CD4-positive, alpha-beta T cell treated with Interleukin-4 for 1 hour (primary cell): ENCODE measurements around the gene SCG5.

Experiments used
- DNase-seq, 2 donors: peaks; one replicate each; pipeline ENCODE4 v3.0.0-alpha.2; 2020 to 2022

The SCG5 gene

DNA sequence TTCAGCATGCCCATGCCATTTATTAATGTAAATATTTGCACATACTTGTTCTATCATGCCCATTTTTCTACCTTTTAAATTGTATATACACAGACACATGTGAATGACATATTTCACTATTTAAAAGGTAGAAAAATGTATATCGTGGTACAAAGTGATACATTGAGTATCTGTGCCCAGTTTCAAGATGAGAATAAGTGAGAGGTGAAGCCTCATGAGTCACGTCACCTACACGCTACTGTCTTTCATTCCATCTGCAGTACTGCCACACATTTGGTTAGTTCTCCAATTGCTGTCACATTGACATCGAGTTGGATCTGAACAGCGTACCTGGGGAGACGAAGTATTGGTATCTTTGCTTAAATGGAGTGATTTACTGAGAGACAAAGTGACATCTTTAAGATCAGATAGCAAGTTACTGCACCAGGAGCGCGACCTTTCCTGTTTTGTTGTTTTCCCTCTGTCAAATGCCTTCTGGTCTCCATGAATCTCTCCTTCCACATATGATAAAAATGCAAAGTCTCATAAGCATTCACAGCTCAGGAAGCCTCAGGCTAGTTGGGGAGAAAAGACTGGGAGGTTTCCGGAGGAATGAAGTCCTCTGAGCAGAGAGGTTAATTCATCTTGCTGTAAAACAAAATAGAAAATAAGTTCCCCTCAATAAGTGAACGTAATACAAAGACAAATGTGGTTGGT lies 88.3 kb downstream of the SCG5 start:
- no peak for DNase-seq

DNA sequence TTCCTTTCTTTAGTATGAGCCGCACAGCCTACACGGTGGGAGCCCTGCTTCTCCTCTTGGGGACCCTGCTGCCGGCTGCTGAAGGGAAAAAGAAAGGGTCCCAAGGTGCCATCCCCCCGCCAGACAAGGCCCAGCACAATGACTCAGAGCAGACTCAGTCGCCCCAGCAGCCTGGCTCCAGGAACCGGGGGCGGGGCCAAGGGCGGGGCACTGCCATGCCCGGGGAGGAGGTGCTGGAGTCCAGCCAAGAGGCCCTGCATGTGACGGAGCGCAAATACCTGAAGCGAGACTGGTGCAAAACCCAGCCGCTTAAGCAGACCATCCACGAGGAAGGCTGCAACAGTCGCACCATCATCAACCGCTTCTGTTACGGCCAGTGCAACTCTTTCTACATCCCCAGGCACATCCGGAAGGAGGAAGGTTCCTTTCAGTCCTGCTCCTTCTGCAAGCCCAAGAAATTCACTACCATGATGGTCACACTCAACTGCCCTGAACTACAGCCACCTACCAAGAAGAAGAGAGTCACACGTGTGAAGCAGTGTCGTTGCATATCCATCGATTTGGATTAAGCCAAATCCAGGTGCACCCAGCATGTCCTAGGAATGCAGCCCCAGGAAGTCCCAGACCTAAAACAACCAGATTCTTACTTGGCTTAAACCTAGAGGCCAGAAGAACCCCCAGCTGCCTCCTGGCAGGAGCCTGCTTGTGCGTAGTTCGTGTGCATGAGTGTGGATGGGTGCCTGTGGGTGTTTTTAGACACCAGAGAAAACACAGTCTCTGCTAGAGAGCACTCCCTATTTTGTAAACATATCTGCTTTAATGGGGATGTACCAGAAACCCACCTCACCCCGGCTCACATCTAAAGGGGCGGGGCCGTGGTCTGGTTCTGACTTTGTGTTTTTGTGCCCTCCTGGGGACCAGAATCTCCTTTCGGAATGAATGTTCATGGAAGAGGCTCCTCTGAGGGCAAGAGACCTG lies 89.5 kb downstream of the SCG5 start:
- no peak for DNase-seq

DNA sequence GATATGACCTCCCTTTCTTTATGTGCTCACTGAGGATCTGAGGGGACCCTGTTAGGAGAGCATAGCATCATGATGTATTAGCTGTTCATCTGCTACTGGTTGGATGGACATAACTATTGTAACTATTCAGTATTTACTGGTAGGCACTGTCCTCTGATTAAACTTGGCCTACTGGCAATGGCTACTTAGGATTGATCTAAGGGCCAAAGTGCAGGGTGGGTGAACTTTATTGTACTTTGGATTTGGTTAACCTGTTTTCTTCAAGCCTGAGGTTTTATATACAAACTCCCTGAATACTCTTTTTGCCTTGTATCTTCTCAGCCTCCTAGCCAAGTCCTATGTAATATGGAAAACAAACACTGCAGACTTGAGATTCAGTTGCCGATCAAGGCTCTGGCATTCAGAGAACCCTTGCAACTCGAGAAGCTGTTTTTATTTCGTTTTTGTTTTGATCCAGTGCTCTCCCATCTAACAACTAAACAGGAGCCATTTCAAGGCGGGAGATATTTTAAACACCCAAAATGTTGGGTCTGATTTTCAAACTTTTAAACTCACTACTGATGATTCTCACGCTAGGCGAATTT lies 91.2 kb downstream of the SCG5 start:
- DNase-seq, result no peak

DNA sequence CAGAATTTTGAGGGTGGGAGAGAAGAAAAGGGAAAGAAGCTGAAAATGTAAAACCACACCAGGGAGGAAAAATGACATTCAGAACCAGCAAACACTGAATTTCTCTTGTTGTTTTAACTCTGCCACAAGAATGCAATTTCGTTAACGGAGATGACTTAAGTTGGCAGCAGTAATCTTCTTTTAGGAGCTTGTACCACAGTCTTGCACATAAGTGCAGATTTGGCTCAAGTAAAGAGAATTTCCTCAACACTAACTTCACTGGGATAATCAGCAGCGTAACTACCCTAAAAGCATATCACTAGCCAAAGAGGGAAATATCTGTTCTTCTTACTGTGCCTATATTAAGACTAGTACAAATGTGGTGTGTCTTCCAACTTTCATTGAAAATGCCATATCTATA lies 91.8 kb downstream of the SCG5 start:
- no peak for DNase-seq

DNA sequence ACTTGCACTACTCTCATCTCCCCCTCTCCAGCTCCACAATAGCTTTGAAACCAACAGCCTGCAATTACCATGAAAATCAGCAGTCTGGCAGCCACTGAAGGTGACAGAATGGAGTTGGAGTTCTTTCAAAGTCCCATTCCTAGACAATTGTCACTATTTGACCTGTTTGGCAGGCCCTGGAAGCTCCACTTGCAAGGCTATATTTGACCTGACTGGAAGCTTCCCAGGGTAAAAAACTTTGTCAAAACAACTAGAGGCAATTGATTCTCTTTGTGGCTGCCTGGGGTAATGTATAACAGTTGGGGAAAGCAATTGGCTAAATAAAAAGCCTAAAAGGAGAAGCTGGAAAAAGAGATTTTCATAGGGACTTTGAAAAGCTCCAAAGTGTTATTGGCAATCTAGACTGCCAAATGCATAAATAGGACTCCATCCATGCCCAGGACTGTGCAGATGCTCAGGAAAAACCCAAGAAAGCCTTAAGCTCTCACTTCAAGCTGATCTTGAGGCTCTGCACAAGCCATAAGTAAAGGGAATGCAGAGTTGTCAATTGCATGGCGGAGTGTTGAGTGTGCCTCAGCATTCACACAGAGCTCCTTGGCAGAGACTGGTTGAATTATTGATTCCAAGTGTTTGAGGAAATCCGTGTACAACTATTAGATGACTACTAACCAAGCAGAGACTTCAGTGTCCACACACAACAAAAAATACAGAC lies 94.6 kb downstream of the SCG5 start:
- DNase-seq, result no peak

DNA sequence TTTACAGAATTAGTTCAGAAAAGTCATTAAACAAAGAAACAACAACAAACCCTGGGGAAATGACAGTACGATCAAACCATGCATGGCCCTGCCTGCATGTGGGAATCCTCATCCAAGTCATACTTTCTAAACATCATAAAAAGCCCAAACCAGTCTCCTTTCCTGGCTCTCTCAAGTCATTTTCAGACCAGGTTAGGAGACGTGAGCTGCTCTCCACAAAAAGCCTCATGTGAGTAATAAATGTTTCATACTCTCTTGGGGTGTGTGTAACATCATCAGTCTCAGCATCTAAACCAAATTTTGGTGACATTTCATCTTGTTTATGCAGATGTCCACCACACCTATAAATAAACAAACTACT lies 95.2 kb downstream of the SCG5 start:
- no peak for DNase-seq

DNA sequence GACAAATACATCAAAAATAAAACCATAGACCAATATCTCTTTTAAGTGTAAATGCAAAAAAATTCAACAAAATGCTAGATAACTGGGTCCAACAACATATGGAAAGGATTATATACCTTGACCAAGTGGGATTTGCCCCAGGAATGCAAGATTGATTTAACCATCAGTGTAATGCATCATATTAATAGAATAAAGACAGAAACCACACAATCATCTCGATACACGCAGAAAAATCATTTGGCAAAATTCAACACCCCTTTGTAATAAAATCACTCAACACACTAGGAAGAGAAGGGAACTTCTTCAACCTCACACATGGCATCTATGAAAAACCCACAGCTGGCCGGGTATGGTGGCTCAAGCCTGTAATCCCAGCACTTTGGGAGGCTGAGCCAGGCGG lies 95.8 kb downstream of the SCG5 start:
- DNase-seq, result no peak

DNA sequence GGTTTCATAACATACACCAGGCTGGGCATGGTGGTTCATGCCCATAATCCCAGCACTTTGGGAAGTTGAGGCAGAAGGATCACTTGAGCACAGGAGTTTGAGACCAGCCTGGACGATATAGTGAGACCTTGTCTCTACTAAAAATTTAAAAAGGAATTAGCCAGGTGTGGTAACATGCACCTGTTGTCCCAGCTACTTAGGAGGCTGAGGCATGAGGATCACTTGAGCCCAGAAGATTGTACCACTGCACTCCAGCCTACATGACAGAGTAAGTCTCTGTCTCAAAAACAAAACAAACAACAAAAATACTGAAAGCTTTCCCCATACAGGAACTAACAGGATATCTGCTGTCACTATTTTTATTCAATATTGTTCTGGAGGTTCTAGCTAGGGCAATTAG lies 97.2 kb downstream of the SCG5 start:
- DNase-seq, result no peak

DNA sequence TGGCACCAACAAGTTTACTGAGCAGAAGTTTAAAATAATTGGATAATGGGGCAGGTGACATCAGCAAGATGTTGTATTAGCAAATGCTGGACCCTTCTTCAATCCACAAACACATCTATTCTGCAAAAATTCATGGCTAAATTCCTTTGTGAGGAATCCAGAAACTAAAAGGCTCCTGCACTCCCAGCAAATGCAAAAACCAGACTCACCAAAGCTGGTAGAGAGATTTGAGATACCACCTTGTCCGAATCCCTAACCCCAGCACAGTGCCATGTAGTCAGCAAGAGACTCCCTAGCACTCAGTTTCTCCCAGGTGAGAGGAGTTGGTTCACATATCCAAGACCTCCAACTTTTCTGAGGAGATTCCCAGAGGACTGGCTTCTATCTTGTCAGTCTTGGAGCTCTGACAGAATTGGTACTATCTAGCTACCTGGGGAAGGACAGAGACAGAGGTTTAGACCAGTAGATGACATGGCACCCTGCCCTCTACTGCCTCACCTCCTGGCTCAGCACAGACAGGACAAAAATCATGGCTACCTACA lies 98.1 kb downstream of the SCG5 start:
- DNase-seq, result no peak

DNA sequence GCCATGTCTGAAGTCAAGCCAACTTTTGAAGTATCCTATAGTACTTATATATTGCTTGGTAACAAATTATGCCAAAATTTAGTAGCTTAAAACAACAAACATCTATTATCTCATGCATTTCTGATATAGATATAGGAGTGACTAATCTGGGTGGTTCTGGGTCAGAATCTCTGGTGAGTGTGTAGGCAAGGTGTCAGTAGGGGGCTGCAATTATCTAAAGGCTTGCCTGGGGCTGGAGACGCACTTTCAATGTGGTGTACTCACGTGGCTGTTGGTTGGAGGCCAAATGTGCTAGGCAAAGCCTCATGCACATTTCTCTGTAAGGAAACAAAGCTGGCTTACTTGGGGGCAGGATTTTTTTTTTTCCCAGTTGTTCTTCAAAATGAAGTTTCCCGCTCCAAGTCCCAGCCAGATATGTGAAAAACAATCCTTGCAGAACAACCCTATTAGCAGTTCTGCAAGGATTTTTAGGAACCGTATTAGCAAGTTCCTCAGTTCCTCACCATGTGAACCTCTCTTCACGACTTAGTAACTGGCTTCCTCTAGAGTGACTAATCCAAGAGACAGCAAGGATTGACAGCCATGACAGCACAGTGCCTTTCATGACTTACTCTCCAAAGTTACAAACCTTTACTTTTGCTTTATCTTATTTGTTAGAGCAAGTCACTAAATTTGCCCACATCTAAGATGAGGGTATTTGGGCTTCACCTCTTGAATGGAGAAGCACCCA lies 102.1 kb downstream of the SCG5 start:
- no peak for DNase-seq

DNA sequence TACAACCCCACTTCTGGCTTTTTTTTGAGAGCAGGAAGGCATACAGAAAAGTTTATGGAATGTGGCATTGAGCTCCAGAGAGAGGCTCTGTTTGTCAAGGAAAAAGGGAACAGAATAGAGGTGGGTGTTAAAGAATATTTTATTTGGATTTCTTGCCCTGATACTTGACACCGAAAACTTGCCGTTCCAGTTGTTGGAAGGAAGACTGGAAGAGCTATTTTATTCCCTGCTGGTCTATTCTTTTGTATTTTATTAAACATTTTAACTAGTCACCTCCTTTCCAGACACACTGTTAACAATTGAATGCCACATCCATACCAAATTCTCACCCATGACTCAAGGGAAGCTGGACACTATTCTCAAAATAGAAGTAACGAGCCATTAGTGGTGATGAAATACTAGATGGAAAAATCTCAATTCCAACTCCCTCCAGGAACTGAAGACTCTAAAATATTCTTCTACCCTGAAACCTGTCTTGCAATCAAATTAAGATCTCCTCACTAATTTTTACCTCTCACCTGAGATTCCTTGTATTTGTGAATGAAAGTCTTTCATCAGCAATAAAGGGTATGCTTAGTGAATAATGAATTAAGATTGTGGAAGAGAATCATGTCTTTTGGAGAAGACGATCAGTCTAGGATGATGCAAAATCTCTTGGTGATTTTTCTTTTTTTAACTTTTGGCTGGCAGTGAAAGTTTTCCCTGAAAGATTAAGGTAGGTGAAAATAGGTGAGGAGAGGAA lies 104.8 kb downstream of the SCG5 start:
- DNase-seq, result no peak
